ENCODE measurements around the gene FRK.
"Not testable (repeated sequence)": the region's sequence is repeated elsewhere in the genome, so short reads cannot be mapped to it uniquely, and the experiment has no call there.

The FRK gene

GRCh38 chr6:116008470-116009243 is 52.0 kb downstream of the FRK start:
- no peak for DNase-seq (ENCODE audit: low read depth in 3 of 3)

GRCh38 chr6:116004841-116005815 is 55.6 kb downstream of the FRK start:
- DNase-seq (ENCODE audit: low read depth in 3 of 3) = no peak

- DNase-seq (ENCODE audit: low read depth in 3 of 3) = no peak
Measured at GRCh38 chr6:116003668-116004067, 57.0 kb downstream of the FRK start.

- no peak for DNase-seq (ENCODE audit: low read depth in 3 of 3)
Measured at GRCh38 chr6:116002756-116003155, 57.9 kb downstream of the FRK start.

- DNase-seq (ENCODE audit: low read depth in 3 of 3) = no peak
Measured at GRCh38 chr6:115999235-115999634, 61.5 kb downstream of the FRK start.

- DNase-seq (ENCODE audit: low read depth in 3 of 3) = no peak
Measured at GRCh38 chr6:115997990-115998585, 62.6 kb downstream of the FRK start.

- DNase-seq (ENCODE audit: low read depth in 3 of 3) = no peak
Measured at GRCh38 chr6:115986026-115986425, 74.7 kb downstream of the FRK start.

- no peak for DNase-seq (ENCODE audit: low read depth in 3 of 3)
Measured at GRCh38 chr6:115984809-115985208, 75.9 kb downstream of the FRK start.

GRCh38 chr6:115983998-115984397 is 76.7 kb downstream of the FRK start:
- no peak for DNase-seq (ENCODE audit: low read depth in 3 of 3)

GRCh38 chr6:115982453-115982852 is 78.2 kb downstream of the FRK start:
- no peak for DNase-seq (ENCODE audit: low read depth in 3 of 3)

- no peak for DNase-seq (ENCODE audit: low read depth in 3 of 3)
Measured at GRCh38 chr6:115977220-115977619, 83.5 kb downstream of the FRK start.

- no peak for DNase-seq (ENCODE audit: low read depth in 3 of 3)
Measured at GRCh38 chr6:115976321-115976870, 84.3 kb downstream of the FRK start.

- no peak for DNase-seq (ENCODE audit: low read depth in 3 of 3)
Measured at GRCh38 chr6:115972679-115973078, 88.0 kb downstream of the FRK start.

- no peak for DNase-seq (ENCODE audit: low read depth in 3 of 3)
Measured at GRCh38 chr6:115971785-115972184, 88.9 kb downstream of the FRK start.

- DNase-seq (ENCODE audit: low read depth in 3 of 3) = no peak
Measured at GRCh38 chr6:115969930-115970273, 90.8 kb downstream of the FRK start.

- no peak for DNase-seq (ENCODE audit: low read depth in 3 of 3)
Measured at GRCh38 chr6:115969207-115969929, 91.3 kb downstream of the FRK start.

GRCh38 chr6:115960286-115960685 is 100.4 kb downstream of the FRK start:
- not testable (repeated sequence) for DNase-seq (ENCODE audit: low read depth in 3 of 3)

- DNase-seq (ENCODE audit: low read depth in 3 of 3) = no peak
Measured at GRCh38 chr6:115958958-115959357, 101.7 kb downstream of the FRK start.

GRCh38 chr6:115954740-115955139 is 106.0 kb downstream of the FRK start:
- DNase-seq (ENCODE audit: low read depth in 3 of 3) = no peak

GRCh38 chr6:115948751-115949150 is 111.9 kb downstream of the FRK start:
- DNase-seq (ENCODE audit: low read depth in 3 of 3) = no peak

- DNase-seq (ENCODE audit: low read depth in 3 of 3) = no peak
Measured at GRCh38 chr6:115947966-115948541, 112.6 kb downstream of the FRK start.

Data from stimulated activated CD4-positive, alpha-beta T cell treated with anti-CD3 and anti-CD28 coated beads, TNF-alpha, amount 100 ng/mL, for 48 hours (primary cell).